HEK293 (cell line): ENCODE data around the gene TTC9.

Experiments used
- BCL11A ChIP-seq: fragments of 450-650 bp; formaldehyde crosslinking; IDR thresholded peaks from 2 replicates; pipeline ENCODE4 v1.5.1; 2016; ENCODE audit warnings: low read depth, missing biosample characterization, missing genetic modification characterization
- KLF10 ChIP-seq: fragments of 450-650 bp; IDR thresholded peaks from 2 replicates; pipeline ENCODE4 v1.5.1; 2018; ENCODE audit warnings: missing biosample characterization, mild to moderate bottlenecking, missing genetic modification characterization
- ZFP37 ChIP-seq: fragments of 450-650 bp; formaldehyde crosslinking; IDR thresholded peaks from 2 replicates; pipeline ENCODE4 v1.5.1; 2016; ENCODE audit warnings: missing biosample characterization, missing genetic modification characterization
- ZNF112 ChIP-seq: fragments of 450-650 bp; formaldehyde crosslinking; IDR thresholded peaks from 2 replicates; pipeline ENCODE4 v1.5.0; 2017; ENCODE audit warnings: missing biosample characterization, missing genetic modification characterization
- ZNF138 ChIP-seq: fragments of 450-650 bp; formaldehyde crosslinking; IDR thresholded peaks from 2 replicates; pipeline ENCODE4 v1.5.1; 2016; ENCODE audit warnings: missing biosample characterization, missing genetic modification characterization, borderline replicate concordance
- ZNF274 ChIP-seq, 2 experiments: fragments of 200-500 bp in 1 of 2; fragments of 450-650 bp in 1 of 2; sonication (Bioruptor generic) in 1 of 2; formaldehyde crosslinking in 1 of 2; IDR thresholded peaks; 2 replicates each; pipeline versions ENCODE4 v1.5.1 to v1.6.1; 2014 to 2016; ENCODE audit warnings: borderline replicate concordance in 1 of 2, inconsistent platforms in 1 of 2, low read length in 1 of 2, missing biosample characterization in 1 of 2, missing genetic modification characterization in 1 of 2
- ZNF311 ChIP-seq: fragments of 450-650 bp; formaldehyde crosslinking; IDR thresholded peaks from 2 replicates; pipeline ENCODE4 v1.5.1; 2017; ENCODE audit warnings: missing biosample characterization, missing genetic modification characterization, borderline replicate concordance
- ZNF623 ChIP-seq: fragments of 450-650 bp; formaldehyde crosslinking; IDR thresholded peaks from 2 replicates; pipeline ENCODE4 v1.5.1; 2016; ENCODE audit warnings: missing biosample characterization, missing genetic modification characterization
- ZNF670 ChIP-seq: fragments of 450-650 bp; formaldehyde crosslinking; IDR thresholded peaks from 2 replicates; pipeline ENCODE4 v1.5.1; 2016; ENCODE audit warnings: missing biosample characterization, missing genetic modification characterization, low read depth
- TF ChIP-seq, protein P1 (sequence below): fragments of 450-650 bp; formaldehyde crosslinking; IDR thresholded peaks from 2 replicates; pipeline ENCODE4 v1.5.0; 2017; ENCODE audit warnings: missing biosample characterization, missing genetic modification characterization, borderline replicate concordance
- TF ChIP-seq, protein P2 (sequence below): fragments of 450-650 bp; formaldehyde crosslinking; IDR thresholded peaks from 2 replicates; pipeline ENCODE4 v1.5.1; 2016; ENCODE audit warnings: missing biosample characterization, missing genetic modification characterization
- TF ChIP-seq, protein P3 (sequence below): fragments of 450-650 bp; formaldehyde crosslinking; IDR thresholded peaks from 2 replicates; pipeline ENCODE4 v1.5.1; 2016; ENCODE audit warnings: missing biosample characterization, missing genetic modification characterization
- TF ChIP-seq, protein P4 (sequence below): fragments of 450-650 bp; formaldehyde crosslinking; IDR thresholded peaks from 2 replicates; pipeline ENCODE4 v1.5.1; 2016; ENCODE audit warnings: missing biosample characterization, missing genetic modification characterization

DNA sequence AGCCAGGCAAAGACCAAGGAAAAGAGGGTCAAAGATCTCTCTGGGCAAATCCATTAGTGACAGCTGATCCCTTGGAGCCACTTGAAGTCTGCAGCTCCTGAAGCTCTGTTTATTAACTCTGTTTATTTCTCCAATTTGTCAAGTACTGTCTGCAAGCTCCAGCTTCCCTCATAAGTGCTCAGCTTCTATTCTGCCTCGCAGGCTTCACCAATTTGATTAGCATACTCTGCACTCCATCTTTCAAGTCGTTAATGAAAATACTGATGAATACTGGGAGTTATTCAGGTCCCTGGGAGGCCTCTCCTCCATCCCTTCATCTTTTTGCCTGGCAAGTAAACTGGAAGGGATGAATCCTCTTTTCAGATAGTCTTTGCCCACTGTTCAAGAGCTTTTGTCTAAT is 54.3 kb downstream of the TTC9 start:
- TF ChIP-seq, protein P1, sequence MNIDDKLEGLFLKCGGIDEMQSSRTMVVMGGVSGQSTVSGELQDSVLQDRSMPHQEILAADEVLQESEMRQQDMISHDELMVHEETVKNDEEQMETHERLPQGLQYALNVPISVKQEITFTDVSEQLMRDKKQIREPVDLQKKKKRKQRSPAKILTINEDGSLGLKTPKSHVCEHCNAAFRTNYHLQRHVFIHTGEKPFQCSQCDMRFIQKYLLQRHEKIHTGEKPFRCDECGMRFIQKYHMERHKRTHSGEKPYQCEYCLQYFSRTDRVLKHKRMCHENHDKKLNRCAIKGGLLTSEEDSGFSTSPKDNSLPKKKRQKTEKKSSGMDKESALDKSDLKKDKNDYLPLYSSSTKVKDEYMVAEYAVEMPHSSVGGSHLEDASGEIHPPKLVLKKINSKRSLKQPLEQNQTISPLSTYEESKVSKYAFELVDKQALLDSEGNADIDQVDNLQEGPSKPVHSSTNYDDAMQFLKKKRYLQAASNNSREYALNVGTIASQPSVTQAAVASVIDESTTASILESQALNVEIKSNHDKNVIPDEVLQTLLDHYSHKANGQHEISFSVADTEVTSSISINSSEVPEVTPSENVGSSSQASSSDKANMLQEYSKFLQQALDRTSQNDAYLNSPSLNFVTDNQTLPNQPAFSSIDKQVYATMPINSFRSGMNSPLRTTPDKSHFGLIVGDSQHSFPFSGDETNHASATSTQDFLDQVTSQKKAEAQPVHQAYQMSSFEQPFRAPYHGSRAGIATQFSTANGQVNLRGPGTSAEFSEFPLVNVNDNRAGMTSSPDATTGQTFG = no peak
- TF ChIP-seq BCL11A (tag by site-specific recombination) (no peak), ZNF670 (tag by site-specific recombination) (no peak), ZNF274 (IDR thresholded peaks at IDR 0.05; ENCODE audit: low read length) (no peak), ZNF274 (tag by site-specific recombination; IDR thresholded peaks at IDR 0.05; ENCODE audit: borderline replicate concordance) (no peak), KLF10 (no peak), ZNF112 (no peak), ZNF138 (tag by site-specific recombination) (no peak), ZFP37 (no peak), ZNF311 (tag by site-specific recombination) (no peak), ZNF623 (tag by site-specific recombination) (no peak)
- TF ChIP-seq, protein P2, sequence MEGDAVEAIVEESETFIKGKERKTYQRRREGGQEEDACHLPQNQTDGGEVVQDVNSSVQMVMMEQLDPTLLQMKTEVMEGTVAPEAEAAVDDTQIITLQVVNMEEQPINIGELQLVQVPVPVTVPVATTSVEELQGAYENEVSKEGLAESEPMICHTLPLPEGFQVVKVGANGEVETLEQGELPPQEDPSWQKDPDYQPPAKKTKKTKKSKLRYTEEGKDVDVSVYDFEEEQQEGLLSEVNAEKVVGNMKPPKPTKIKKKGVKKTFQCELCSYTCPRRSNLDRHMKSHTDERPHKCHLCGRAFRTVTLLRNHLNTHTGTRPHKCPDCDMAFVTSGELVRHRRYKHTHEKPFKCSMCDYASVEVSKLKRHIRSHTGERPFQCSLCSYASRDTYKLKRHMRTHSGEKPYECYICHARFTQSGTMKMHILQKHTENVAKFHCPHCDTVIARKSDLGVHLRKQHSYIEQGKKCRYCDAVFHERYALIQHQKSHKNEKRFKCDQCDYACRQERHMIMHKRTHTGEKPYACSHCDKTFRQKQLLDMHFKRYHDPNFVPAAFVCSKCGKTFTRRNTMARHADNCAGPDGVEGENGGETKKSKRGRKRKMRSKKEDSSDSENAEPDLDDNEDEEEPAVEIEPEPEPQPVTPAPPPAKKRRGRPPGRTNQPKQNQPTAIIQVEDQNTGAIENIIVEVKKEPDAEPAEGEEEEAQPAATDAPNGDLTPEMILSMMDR (tag by site-specific recombination) = no peak
- TF ChIP-seq, protein P3, sequence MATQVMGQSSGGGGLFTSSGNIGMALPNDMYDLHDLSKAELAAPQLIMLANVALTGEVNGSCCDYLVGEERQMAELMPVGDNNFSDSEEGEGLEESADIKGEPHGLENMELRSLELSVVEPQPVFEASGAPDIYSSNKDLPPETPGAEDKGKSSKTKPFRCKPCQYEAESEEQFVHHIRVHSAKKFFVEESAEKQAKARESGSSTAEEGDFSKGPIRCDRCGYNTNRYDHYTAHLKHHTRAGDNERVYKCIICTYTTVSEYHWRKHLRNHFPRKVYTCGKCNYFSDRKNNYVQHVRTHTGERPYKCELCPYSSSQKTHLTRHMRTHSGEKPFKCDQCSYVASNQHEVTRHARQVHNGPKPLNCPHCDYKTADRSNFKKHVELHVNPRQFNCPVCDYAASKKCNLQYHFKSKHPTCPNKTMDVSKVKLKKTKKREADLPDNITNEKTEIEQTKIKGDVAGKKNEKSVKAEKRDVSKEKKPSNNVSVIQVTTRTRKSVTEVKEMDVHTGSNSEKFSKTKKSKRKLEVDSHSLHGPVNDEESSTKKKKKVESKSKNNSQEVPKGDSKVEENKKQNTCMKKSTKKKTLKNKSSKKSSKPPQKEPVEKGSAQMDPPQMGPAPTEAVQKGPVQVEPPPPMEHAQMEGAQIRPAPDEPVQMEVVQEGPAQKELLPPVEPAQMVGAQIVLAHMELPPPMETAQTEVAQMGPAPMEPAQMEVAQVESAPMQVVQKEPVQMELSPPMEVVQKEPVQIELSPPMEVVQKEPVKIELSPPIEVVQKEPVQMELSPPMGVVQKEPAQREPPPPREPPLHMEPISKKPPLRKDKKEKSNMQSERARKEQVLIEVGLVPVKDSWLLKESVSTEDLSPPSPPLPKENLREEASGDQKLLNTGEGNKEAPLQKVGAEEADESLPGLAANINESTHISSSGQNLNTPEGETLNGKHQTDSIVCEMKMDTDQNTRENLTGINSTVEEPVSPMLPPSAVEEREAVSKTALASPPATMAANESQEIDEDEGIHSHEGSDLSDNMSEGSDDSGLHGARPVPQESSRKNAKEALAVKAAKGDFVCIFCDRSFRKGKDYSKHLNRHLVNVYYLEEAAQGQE (tag by site-specific recombination) = no peak
- TF ChIP-seq, protein P4, sequence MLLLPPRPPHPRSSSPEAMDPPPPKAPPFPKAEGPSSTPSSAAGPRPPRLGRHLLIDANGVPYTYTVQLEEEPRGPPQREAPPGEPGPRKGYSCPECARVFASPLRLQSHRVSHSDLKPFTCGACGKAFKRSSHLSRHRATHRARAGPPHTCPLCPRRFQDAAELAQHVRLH = no peak
